A549 (cell line): ENCODE measurements around the gene SOX13.

ENCODE experiments used
- EHMT2 ChIP-seq: fragments of 200-600 bp; sonication (generic); IDR thresholded peaks from 2 replicates; pipeline ENCODE4 v1.6.1; 2016; ENCODE audit warnings: antibody characterized with exemption, low read depth, mild to moderate bottlenecking, moderate library complexity
- EP300 ChIP-seq, 2 experiments: fragments of >200 bp; sonication (Bioruptor Twin); formaldehyde crosslinking; IDR thresholded peaks; 2 replicates in 1 of 2; 3 replicates in 1 of 2; pipeline ENCODE4 v1.6.1; 2016 to 2017
- JUN ChIP-seq, 2 experiments: fragments of >200 bp; sonication (Bioruptor Twin); formaldehyde crosslinking; IDR thresholded peaks; 2 replicates in 1 of 2; 3 replicates in 1 of 2; pipeline ENCODE4 v1.6.1; 2016 to 2017
- MAZ ChIP-seq: fragments of 150-350 bp; IDR thresholded peaks from 2 replicates; pipeline ENCODE4 v1.6.1; 2014; ENCODE audit warnings: antibody characterized with exemption, low read depth, low read length, borderline replicate concordance
- MYC ChIP-seq: IDR thresholded peaks from 2 replicates; pipeline ENCODE4 v1.6.1; 2012; ENCODE audit warnings: mild to moderate bottlenecking, inconsistent platforms, low read length, improper control_type of control experiment, borderline replicate concordance
- RAD21 ChIP-seq, 2 experiments: fragments of >200 bp in 1 of 2; sonication (Bioruptor Twin) in 1 of 2; formaldehyde crosslinking in 1 of 2; IDR thresholded peaks in 1 of 2; conservative IDR thresholded peaks in 1 of 2; 2 replicates in 1 of 2; 3 replicates in 1 of 2; pipeline ENCODE4 v1.6.1; 2012 to 2018; ENCODE audit warnings: inconsistent platforms in 1 of 2
- RARB ChIP-seq: fragments of 250-450 bp; sonication (Bioruptor Pico); IDR thresholded peaks from 2 replicates; pipeline ENCODE4 v1.8.0; 2021; ENCODE audit warnings: mild to moderate bottlenecking, moderate library complexity
- RFX5 ChIP-seq: fragments of 450-650 bp; IDR thresholded peaks from 2 replicates; pipeline ENCODE4 v1.7.1; 2014; ENCODE audit warnings: antibody characterized with exemption, mild to moderate bottlenecking, moderate library complexity
- TF ChIP-seq, protein P1 (sequence below): fragments of >200 bp; sonication (Bioruptor Twin); formaldehyde crosslinking; IDR thresholded peaks from 3 replicates; pipeline ENCODE4 v1.5.1; 2016

DNA sequence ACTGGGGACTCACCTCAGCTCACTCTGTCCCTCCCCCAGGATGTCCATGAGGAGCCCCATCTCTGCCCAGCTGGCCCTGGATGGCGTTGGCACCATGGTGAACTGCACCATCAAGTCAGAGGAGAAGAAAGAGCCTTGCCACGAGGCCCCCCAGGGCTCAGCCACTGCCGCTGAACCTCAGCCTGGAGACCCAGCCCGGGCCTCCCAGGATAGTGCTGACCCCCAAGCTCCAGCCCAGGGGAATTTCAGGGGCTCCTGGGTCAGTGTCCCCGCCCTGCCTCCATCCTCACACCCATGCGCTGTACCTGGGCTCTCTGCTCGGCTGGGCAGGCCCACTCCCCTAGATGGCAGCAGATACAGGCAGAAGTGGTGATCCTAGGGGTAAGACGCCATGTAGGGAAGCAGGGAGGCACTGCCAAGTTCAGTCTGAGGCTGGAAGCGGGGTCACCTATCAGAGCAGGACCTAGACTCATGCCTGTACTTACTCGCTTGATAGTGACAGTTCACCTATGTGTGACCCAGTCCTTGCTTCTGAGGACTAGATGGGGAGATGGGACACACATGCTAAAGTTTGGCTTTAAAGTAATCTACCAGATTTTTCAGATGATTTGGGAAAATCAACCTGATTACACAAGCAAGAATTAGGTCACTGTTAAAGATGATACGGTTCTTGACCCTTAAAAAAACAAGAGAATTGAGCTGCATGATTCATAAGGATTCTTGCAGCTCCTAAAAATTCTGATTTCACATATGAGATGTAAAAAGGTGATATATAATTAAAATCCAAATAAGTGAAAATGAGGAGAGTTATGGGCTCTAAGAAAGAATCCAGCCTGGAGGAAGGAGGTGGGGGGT lies 40.2 kb downstream of the SOX13 start:
- TF ChIP-seq RARB (no peak), EP300 (IDR thresholded peaks at IDR 0.05) (no peak), EHMT2 (no peak), RAD21 (conservative IDR thresholded peaks at IDR 0.05 in 1 of 2, IDR thresholded peaks at IDR 0.05 in 1 of 2) (no peak), RFX5 (no peak), JUN (IDR thresholded peaks at IDR 0.05) (no peak), MYC (no peak), MAZ (no peak)
- TF ChIP-seq, protein P1, sequence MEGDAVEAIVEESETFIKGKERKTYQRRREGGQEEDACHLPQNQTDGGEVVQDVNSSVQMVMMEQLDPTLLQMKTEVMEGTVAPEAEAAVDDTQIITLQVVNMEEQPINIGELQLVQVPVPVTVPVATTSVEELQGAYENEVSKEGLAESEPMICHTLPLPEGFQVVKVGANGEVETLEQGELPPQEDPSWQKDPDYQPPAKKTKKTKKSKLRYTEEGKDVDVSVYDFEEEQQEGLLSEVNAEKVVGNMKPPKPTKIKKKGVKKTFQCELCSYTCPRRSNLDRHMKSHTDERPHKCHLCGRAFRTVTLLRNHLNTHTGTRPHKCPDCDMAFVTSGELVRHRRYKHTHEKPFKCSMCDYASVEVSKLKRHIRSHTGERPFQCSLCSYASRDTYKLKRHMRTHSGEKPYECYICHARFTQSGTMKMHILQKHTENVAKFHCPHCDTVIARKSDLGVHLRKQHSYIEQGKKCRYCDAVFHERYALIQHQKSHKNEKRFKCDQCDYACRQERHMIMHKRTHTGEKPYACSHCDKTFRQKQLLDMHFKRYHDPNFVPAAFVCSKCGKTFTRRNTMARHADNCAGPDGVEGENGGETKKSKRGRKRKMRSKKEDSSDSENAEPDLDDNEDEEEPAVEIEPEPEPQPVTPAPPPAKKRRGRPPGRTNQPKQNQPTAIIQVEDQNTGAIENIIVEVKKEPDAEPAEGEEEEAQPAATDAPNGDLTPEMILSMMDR, result no peak
